Astrocyte (in vitro differentiated cells and primary cell): ENCODE results near the gene PMCH. TPM values are rescaled to one million over a fixed set of nuclear protein-coding genes. Genes with fewer than 3 reads are reported as not detected.
A peak's percentile ranks its signal among the peaks of the same experiment; 100 is the strongest.

Experiments
- DNase-seq: peaks from one replicate; pipeline ENCODE4 v3.0.0-alpha.2; 2010; ENCODE audit warnings: low read depth
- FAIRE-seq: peaks from 2 replicates; lab custom pipeline; 2011; peaks lifted over from hg19 to GRCh38; lab: Jason Lieb, UNC
- H2AFZ ChIP-seq: 2 replicates; pipeline ENCODE4 v1.6.0; 2012; ENCODE audit warnings: low read depth, low read length, inconsistent platforms
- H3K27ac ChIP-seq: 2 replicates; pipeline ENCODE4 v1.5.1; 2011; ENCODE audit warnings: low read depth, low read length, inconsistent platforms
- H3K27me3 ChIP-seq: 2 replicates; pipeline ENCODE4 v1.6.0; 2011; ENCODE audit warnings: low read length, inconsistent platforms; ENCODE audit not compliant: insufficient read depth
- H3K36me3 ChIP-seq: 2 replicates; pipeline ENCODE4 v1.5.1; 2011; ENCODE audit warnings: low read length, inconsistent platforms; ENCODE audit not compliant: insufficient read depth
- H3K4me1 ChIP-seq: 2 replicates; pipeline ENCODE4 v1.5.1; 2011; ENCODE audit warnings: low read length, inconsistent platforms; ENCODE audit not compliant: insufficient read depth
- H3K4me2 ChIP-seq: 2 replicates; pipeline ENCODE4 v1.6.0; 2012; ENCODE audit warnings: low read length, inconsistent platforms
- H3K4me3 ChIP-seq: 2 replicates; pipeline ENCODE4 v1.5.1; 2011; ENCODE audit warnings: low read depth, mild to moderate bottlenecking, low read length, inconsistent platforms; ENCODE audit not compliant: insufficient read depth
- H3K79me2 ChIP-seq: 2 replicates; pipeline ENCODE4 v1.6.0; 2012; ENCODE audit warnings: mild to moderate bottlenecking, low read length, inconsistent platforms; ENCODE audit not compliant: insufficient read depth
- H3K9ac ChIP-seq: 2 replicates; pipeline ENCODE4 v1.6.0; 2012; ENCODE audit warnings: mild to moderate bottlenecking, low read length, inconsistent platforms
- H3K9me3 ChIP-seq: 2 replicates; pipeline ENCODE4 v1.5.1; 2012; ENCODE audit warnings: low read depth, mild to moderate bottlenecking, low read length, inconsistent platforms; ENCODE audit not compliant: insufficient read depth
- H4K20me1 ChIP-seq: 2 replicates; pipeline ENCODE4 v1.6.0; 2012; ENCODE audit warnings: low read length, inconsistent platforms; ENCODE audit not compliant: insufficient read depth
- H3K27ac Mint-ChIP-seq: one replicate; pipeline ENCODE4 v1.8.0; 2021; ENCODE audit warnings: mild to moderate bottlenecking, mixed read lengths; ENCODE audit not compliant: unreplicated experiment
- H3K27me3 Mint-ChIP-seq: one replicate; pipeline ENCODE4 v1.8.0; 2021; ENCODE audit warnings: low read depth, mixed read lengths; ENCODE audit not compliant: unreplicated experiment
- H3K36me3 Mint-ChIP-seq: one replicate; pipeline ENCODE4 v1.8.0; 2021; ENCODE audit warnings: low read depth, mixed read lengths; ENCODE audit not compliant: unreplicated experiment
- H3K4me1 Mint-ChIP-seq: one replicate; pipeline ENCODE4 v1.8.0; 2021; ENCODE audit warnings: low read depth, mixed read lengths; ENCODE audit not compliant: unreplicated experiment
- H3K4me3 Mint-ChIP-seq: one replicate; pipeline ENCODE4 v1.8.0; 2021; ENCODE audit warnings: mild to moderate bottlenecking, moderate library complexity, mixed read lengths; ENCODE audit not compliant: unreplicated experiment
- H3K9me3 Mint-ChIP-seq: one replicate; pipeline ENCODE4 v1.8.0; 2021; ENCODE audit warnings: mild to moderate bottlenecking, mixed read lengths; ENCODE audit not compliant: unreplicated experiment
- CTCF ChIP-seq: IDR thresholded peaks from 2 replicates; pipeline ENCODE4 v1.5.1; 2011; ENCODE audit warnings: low read depth, mild to moderate bottlenecking, inconsistent platforms, low read length, moderate library complexity; ENCODE audit not compliant: insufficient read depth
- EZH2 ChIP-seq: IDR thresholded peaks from 2 replicates; pipeline ENCODE4 v1.6.1; 2012; ENCODE audit warnings: mild to moderate bottlenecking, low read length, inconsistent platforms; ENCODE audit not compliant: insufficient read depth
- total RNA-seq: library from RNA; stranded (reverse); gene quantifications from 2 replicates; pipeline ENCODE4 v1.2.1, GENCODE V29; 2021

PMCH gene
- total RNA-seq, 1 donor from 2014 or later, result not detected

GRCh38 chr12:102220736-102221135 is 23.1 kb upstream of the PMCH start:
- H3K27ac ChIP-seq, result no peak overlapping the region
- no peak for FAIRE-seq
- H3K4me1 Mint-ChIP-seq, result no peaks in the 10 kb centered on the region

GRCh38 chr12:102215992-102216691 is 18.5 kb upstream of the PMCH start:
- TF ChIP-seq EZH2 (no peak), CTCF (no peak)
- Histone ChIP-seq H3K27me3 (no peaks in the 10 kb centered on the region), H4K20me1 (no peaks in the 10 kb centered on the region), H3K79me2 (no peaks in the 10 kb centered on the region), H3K4me2 (no peak overlapping the region), H3K9me3 (no peaks in the 10 kb centered on the region), H3K4me3 (no peak overlapping the region), H2AFZ (no peak overlapping the region), H3K36me3 (no peaks in the 10 kb centered on the region), H3K27ac (no peak overlapping the region), H3K4me1 (no peaks in the 10 kb centered on the region), H3K9ac (no peak overlapping the region)
- Mint-ChIP-seq H3K9me3 (no peaks in the 10 kb centered on the region), H3K36me3 (no peaks in the 10 kb centered on the region), H3K4me1 (no peaks in the 10 kb centered on the region), H3K27ac (no peak overlapping the region), H3K4me3 (no peak overlapping the region), H3K27me3 (no peaks in the 10 kb centered on the region)
- FAIRE-seq, result peak; percentile 64
- peak; percentile 61 for DNase-seq

More at GRCh38 chr12:102220736-102221135, 23.1 kb upstream of the PMCH start:
- Histone ChIP-seq H3K4me2 (no peak overlapping the region), H3K27me3 (no peaks in the 10 kb centered on the region), H3K79me2 (no peaks in the 10 kb centered on the region), H3K36me3 (no peaks in the 10 kb centered on the region), H3K9ac (no peak overlapping the region), H3K4me3 (no peak overlapping the region), H3K9me3 (no peaks in the 10 kb centered on the region), H4K20me1 (no peaks in the 10 kb centered on the region), H2AFZ (no peak overlapping the region), H3K4me1 (no peaks in the 10 kb centered on the region)
- Mint-ChIP-seq H3K27ac (no peak overlapping the region), H3K27me3 (no peaks in the 10 kb centered on the region), H3K9me3 (no peaks in the 10 kb centered on the region), H3K36me3 (no peaks in the 10 kb centered on the region), H3K4me3 (no peak overlapping the region)
- TF ChIP-seq CTCF, result no peak
- TF ChIP-seq EZH2, result no peak
- DNase-seq, result no peak

GRCh38 chr12:102204025-102204424 is 6.4 kb upstream of the PMCH start:
- Histone ChIP-seq H3K4me2 (no peak overlapping the region), H3K4me3 (no peak overlapping the region), H3K36me3 (no peaks in the 10 kb centered on the region), H3K9ac (no peak overlapping the region), H3K9me3 (no peaks in the 10 kb centered on the region), H3K4me1 (no peaks in the 10 kb centered on the region), H2AFZ (no peak overlapping the region), H3K79me2 (no peaks in the 10 kb centered on the region), H3K27ac (no peak overlapping the region), H3K27me3 (no peaks in the 10 kb centered on the region), H4K20me1 (no peaks in the 10 kb centered on the region)
- no peaks in the 10 kb centered on the region for H3K4me1 Mint-ChIP-seq
- FAIRE-seq (no peak), DNase-seq (no peak)
- no peak overlapping the region for H3K27ac Mint-ChIP-seq
- H3K4me3 Mint-ChIP-seq, result no peak overlapping the region
- peaks cover 3% of the 10 kb centered on the region for H3K9me3 Mint-ChIP-seq
- H3K27me3 Mint-ChIP-seq, result no peaks in the 10 kb centered on the region
- H3K36me3 Mint-ChIP-seq, result peaks cover 7% of the 10 kb centered on the region
- TF ChIP-seq EZH2 (no peak), CTCF (no peak)
